ENCODE measurements around the gene CEACAM19.
"Not testable (repeated sequence)": the region's sequence is repeated elsewhere in the genome, so short reads cannot be mapped to it uniquely, and the experiment has no call there.

Gene CEACAM19

GRCh38 chr19:44671400-44671799, at the start of gene CEACAM19:
CEACAM19 (plus strand) TSS chr19:44671482; CDS start chr19:44671932, 450 bp downstream.
- no peak for DNase-seq
- Mint-ChIP-seq H3K27me3 (ENCODE audit: low read depth, poor library complexity) (peaks cover 3% of the 10 kb centered on the region), H3K36me3 (ENCODE audit: low read depth) (no peaks in the 10 kb centered on the region), H3K9me3 (no peaks in the 10 kb centered on the region), H3K27ac (no peak within 1 kb of the TSS), H3K4me1 (peaks cover 10% of the 10 kb centered on the region), H3K4me3 (no peak within 1 kb of the TSS)
- TF ChIP-seq CTCF (IDR thresholded peaks at IDR 0.05) = no peak

- no peak for TF ChIP-seq CTCF (IDR thresholded peaks at IDR 0.05)
- Mint-ChIP-seq H3K9me3 (peaks cover 7% of the 10 kb centered on the region), H3K36me3 (ENCODE audit: low read depth) (no peaks in the 10 kb centered on the region), H3K4me3 (no peak overlapping the region), H3K27ac (no peak overlapping the region), H3K4me1 (peaks cover 12% of the 10 kb centered on the region), H3K27me3 (ENCODE audit: low read depth, poor library complexity) (peaks cover 11% of the 10 kb centered on the region)
- no peak for DNase-seq
Observed at GRCh38 chr19:44623080-44623479, 48.2 kb upstream of the CEACAM19 start.

- Mint-ChIP-seq H3K9me3 (peaks cover 7% of the 10 kb centered on the region), H3K27me3 (ENCODE audit: low read depth, poor library complexity) (peaks cover 11% of the 10 kb centered on the region), H3K27ac (no peak overlapping the region), H3K36me3 (ENCODE audit: low read depth) (no peaks in the 10 kb centered on the region), H3K4me3 (no peak overlapping the region), H3K4me1 (peaks cover 12% of the 10 kb centered on the region)
- no peak for TF ChIP-seq CTCF (IDR thresholded peaks at IDR 0.05)
- DNase-seq = no peak
Observed at GRCh38 chr19:44623626-44624025, 47.7 kb upstream of the CEACAM19 start.

- Mint-ChIP-seq H3K4me1 (peaks cover 12% of the 10 kb centered on the region), H3K9me3 (peaks cover 7% of the 10 kb centered on the region), H3K27me3 (ENCODE audit: low read depth, poor library complexity) (peaks cover 11% of the 10 kb centered on the region), H3K4me3 (no peak overlapping the region), H3K27ac (no peak overlapping the region), H3K36me3 (ENCODE audit: low read depth) (no peaks in the 10 kb centered on the region)
- no peak for TF ChIP-seq CTCF (IDR thresholded peaks at IDR 0.05)
- no peak for DNase-seq
Observed at GRCh38 chr19:44624840-44625354, 46.4 kb upstream of the CEACAM19 start.

- H3K9me3 Mint-ChIP-seq; H3K36me3 Mint-ChIP-seq (ENCODE audit: low read depth); DNase-seq; H3K4me3 Mint-ChIP-seq; H3K27ac Mint-ChIP-seq: not testable (repeated sequence)
- H3K27me3 Mint-ChIP-seq (ENCODE audit: low read depth, poor library complexity) = peaks cover 11% of the 10 kb centered on the region
- H3K4me1 Mint-ChIP-seq = peaks cover 12% of the 10 kb centered on the region
Observed at GRCh38 chr19:44625637-44626036, 45.6 kb upstream of the CEACAM19 start.

GRCh38 chr19:44626048-44626624, 45.1 kb upstream of the CEACAM19 start:
- Mint-ChIP-seq H3K4me3 (no peak overlapping the region), H3K36me3 (ENCODE audit: low read depth) (no peaks in the 10 kb centered on the region), H3K4me1 (peaks cover 12% of the 10 kb centered on the region), H3K9me3 (peaks cover 7% of the 10 kb centered on the region), H3K27ac (no peak overlapping the region), H3K27me3 (ENCODE audit: low read depth, poor library complexity) (peaks cover 14% of the 10 kb centered on the region)
- no peak for TF ChIP-seq CTCF (IDR thresholded peaks at IDR 0.05)
- no peak for DNase-seq
